HEK293 (cell line): ENCODE data around the gene FKBP7.

ENCODE experiments used
- BCL11A ChIP-seq: fragments of 450-650 bp; formaldehyde crosslinking; IDR thresholded peaks from 2 replicates; pipeline ENCODE4 v1.5.1; 2016; ENCODE audit warnings: low read depth, missing biosample characterization, missing genetic modification characterization
- KLF9 ChIP-seq: fragments of 450-650 bp; formaldehyde crosslinking; IDR thresholded peaks from 2 replicates; pipeline ENCODE4 v1.5.1; 2016; ENCODE audit warnings: missing biosample characterization, missing genetic modification characterization, low read depth
- ZNF211 ChIP-seq: fragments of 450-650 bp; formaldehyde crosslinking; IDR thresholded peaks from 2 replicates; pipeline ENCODE4 v1.5.1; 2016; ENCODE audit warnings: low read depth, missing biosample characterization, missing genetic modification characterization
- ZNF324 ChIP-seq: fragments of 450-650 bp; formaldehyde crosslinking; IDR thresholded peaks from 2 replicates; pipeline ENCODE4 v1.5.1; 2016; ENCODE audit warnings: missing biosample characterization, missing genetic modification characterization
- ZNF768 ChIP-seq: fragments of 450-650 bp; formaldehyde crosslinking; IDR thresholded peaks from 2 replicates; pipeline ENCODE4 v1.5.1; 2018; ENCODE audit warnings: missing biosample characterization, mild to moderate bottlenecking, missing genetic modification characterization
- TF ChIP-seq, protein P1 (sequence below): fragments of 450-650 bp; formaldehyde crosslinking; IDR thresholded peaks from 2 replicates; pipeline ENCODE4 v1.5.1; 2016; ENCODE audit warnings: missing biosample characterization, missing genetic modification characterization
- TF ChIP-seq, protein P2 (sequence below): fragments of 450-650 bp; formaldehyde crosslinking; IDR thresholded peaks from 2 replicates; pipeline ENCODE4 v1.5.1; 2016; ENCODE audit warnings: missing biosample characterization, missing genetic modification characterization
- TF ChIP-seq, protein P3 (sequence below): fragments of 450-650 bp; formaldehyde crosslinking; optimal IDR thresholded peaks from 2 replicates; pipeline ENCODE3; 2016; ENCODE audit warnings: missing biosample characterization, mild to moderate bottlenecking, missing genetic modification characterization

GRCh38 chr2:178513876-178514275, 35.5 kb upstream of the FKBP7 start:
- TF ChIP-seq, protein P1, sequence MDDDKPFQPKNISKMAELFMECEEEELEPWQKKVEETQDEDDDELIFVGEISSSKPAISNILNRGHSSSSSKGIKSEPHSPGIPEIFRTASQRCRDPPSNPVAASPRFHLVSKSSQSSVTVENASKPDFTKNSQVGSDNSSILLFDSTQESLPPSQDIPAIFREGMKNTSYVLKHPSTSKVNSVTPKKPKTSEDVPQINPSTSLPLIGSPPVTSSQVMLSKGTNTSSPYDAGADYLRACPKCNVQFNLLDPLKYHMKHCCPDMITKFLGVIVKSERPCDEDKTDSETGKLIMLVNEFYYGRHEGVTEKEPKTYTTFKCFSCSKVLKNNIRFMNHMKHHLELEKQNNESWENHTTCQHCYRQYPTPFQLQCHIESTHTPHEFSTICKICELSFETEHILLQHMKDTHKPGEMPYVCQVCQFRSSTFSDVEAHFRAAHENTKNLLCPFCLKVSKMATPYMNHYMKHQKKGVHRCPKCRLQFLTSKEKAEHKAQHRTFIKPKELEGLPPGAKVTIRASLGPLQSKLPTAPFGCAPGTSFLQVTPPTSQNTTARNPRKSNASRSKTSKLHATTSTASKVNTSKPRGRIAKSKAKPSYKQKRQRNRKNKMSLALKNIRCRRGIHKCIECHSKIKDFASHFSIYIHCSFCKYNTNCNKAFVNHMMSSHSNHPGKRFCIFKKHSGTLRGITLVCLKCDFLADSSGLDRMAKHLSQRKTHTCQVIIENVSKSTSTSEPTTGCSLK, result no peak
- TF ChIP-seq BCL11A (tag by site-specific recombination) (no peak), KLF9 (no peak), ZNF324 (tag by site-specific recombination) (no peak), ZNF768 (tag by site-specific recombination) (no peak), ZNF211 (no peak)
- TF ChIP-seq, protein P2, sequence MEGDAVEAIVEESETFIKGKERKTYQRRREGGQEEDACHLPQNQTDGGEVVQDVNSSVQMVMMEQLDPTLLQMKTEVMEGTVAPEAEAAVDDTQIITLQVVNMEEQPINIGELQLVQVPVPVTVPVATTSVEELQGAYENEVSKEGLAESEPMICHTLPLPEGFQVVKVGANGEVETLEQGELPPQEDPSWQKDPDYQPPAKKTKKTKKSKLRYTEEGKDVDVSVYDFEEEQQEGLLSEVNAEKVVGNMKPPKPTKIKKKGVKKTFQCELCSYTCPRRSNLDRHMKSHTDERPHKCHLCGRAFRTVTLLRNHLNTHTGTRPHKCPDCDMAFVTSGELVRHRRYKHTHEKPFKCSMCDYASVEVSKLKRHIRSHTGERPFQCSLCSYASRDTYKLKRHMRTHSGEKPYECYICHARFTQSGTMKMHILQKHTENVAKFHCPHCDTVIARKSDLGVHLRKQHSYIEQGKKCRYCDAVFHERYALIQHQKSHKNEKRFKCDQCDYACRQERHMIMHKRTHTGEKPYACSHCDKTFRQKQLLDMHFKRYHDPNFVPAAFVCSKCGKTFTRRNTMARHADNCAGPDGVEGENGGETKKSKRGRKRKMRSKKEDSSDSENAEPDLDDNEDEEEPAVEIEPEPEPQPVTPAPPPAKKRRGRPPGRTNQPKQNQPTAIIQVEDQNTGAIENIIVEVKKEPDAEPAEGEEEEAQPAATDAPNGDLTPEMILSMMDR (tag by site-specific recombination), result no peak
- TF ChIP-seq, protein P3, sequence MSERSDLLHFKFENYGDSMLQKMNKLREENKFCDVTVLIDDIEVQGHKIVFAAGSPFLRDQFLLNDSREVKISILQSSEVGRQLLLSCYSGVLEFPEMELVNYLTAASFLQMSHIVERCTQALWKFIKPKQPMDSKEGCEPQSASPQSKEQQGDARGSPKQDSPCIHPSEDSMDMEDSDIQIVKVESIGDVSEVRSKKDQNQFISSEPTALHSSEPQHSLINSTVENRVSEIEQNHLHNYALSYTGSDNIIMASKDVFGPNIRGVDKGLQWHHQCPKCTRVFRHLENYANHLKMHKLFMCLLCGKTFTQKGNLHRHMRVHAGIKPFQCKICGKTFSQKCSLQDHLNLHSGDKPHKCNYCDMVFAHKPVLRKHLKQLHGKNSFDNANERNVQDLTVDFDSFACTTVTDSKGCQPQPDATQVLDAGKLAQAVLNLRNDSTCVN (tag by site-specific recombination), result no peak
